Stimulated activated CD4-positive, alpha-beta T cell treated with anti-CD3 and anti-CD28 coated beads, Interleukin-4, amount 100 ng/mL, for 4 hours (primary cell): ENCODE results near the gene SPOCK3.
"Not testable (repeated sequence)": the region's sequence is repeated elsewhere in the genome, so short reads cannot be mapped to it uniquely, and the experiment has no call there.

Experiments used
- DNase-seq, 2 experiments: peaks; one replicate each; pipeline ENCODE4 v3.0.0-alpha.2; 2020

Gene SPOCK3

DNA sequence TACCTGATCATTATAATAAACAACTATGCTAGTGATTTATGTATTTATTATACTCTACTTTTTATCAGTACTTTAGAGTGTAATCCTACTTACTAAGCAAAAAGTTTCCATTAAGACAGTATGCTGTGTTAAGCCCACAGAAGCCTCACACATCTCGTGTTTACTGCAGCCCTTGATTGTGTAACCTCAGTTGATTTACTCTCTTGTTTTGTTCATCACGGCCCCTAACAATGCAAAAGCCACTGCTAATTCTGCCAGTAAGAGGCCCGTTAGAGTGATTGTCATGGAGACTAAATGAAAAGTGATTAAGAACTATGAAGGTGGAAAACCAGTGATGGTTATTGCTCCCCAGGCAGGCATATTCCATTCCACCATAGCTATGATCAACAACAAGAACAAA lies 436.2 kb downstream of the SPOCK3 start:
- no peak for DNase-seq

DNA sequence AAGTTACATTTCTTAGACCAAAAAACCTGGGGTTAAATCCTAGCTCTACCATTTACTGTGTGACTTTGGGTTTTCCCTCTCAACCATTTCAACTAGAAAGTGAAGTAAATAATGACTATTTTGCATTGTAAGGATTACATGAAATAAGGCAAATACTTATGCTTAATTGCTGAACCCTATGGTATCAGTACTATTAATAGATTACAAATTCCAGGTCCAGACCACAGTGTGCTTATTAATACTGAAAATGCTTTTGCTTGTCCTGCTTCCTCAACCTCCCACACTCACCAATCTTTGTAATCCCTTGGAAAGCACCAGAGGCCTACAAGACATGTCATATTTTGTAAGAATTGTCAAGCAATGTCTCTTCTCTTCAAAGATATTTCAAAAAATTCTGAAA lies 456.5 kb downstream of the SPOCK3 start:
- no peak for DNase-seq

DNA sequence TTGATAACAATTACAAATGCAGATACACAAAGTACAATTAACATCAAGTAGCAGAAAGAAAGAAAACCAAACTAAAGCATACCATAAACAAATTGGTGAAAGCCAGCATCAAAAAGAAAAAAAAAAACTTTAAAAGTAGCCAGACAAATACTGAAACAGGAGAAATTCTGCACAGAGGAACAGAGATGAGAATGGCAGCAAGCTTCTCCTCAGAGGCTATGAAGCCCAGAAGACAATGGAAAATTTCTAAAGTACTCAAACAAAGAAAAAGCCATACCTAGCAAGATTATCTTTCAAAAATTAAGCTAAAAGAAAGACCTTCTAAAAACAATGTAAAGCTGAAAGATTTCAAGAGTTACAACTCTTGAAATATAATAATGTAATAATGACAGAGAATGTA lies 471.3 kb downstream of the SPOCK3 start:
- DNase-seq = no peak

DNA sequence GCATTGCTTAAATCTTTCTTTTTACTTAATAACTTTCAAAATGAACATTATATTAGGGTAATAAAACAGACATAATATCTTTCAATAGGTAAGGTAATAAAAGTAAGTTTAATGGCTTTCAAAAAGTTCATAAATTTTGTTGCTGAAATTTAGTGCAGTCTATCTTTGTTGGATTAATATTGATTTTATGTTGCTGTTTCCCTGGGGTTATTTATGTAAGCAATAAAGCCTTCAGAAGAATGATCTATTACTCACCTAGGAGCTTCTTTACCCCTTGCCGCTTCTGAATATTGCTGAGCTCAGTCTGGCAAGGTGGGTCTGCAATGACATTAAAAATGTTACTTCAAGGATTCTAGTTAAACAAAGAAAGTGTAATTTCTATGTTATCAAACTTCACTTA lies 492.6 kb downstream of the SPOCK3 start:
- no peak for DNase-seq

DNA sequence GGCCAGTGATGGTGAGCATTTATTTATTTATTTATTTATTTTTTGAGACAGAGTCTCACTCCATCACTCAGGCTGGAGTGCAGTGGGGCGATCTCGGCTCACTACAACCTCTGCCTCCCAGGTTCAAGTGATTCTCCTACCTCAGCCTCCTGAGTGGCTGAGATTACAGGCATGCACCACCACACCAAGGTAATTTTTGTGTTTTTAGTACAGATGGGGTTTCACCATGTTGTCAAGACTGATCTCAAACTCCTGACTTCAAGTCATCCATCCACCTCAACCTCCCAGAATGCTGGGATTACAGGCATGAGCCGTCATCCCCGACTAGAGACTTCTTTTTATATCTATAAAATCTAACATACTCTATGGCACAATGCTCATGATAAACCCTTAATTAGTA lies 495.1 kb downstream of the SPOCK3 start:
- DNase-seq = not testable (repeated sequence)

DNA sequence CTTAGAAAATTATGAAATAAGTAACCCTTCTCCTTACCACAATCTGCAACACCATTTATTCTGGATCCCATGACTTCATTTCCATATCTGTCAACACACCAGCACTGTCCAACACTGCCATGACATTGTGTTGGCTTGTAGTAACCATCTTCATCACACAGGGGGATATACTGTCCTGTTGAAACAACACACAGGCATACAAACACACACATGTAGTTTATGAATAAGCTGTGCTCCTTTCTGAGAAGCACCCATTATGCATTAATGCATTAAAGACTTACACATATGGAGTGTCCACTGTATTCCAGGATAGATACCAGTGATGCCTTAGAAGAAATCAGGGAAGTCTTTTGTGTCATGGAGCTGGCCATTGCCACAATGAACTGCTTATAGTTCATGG lies 496.9 kb downstream of the SPOCK3 start:
- DNase-seq = no peak

DNA sequence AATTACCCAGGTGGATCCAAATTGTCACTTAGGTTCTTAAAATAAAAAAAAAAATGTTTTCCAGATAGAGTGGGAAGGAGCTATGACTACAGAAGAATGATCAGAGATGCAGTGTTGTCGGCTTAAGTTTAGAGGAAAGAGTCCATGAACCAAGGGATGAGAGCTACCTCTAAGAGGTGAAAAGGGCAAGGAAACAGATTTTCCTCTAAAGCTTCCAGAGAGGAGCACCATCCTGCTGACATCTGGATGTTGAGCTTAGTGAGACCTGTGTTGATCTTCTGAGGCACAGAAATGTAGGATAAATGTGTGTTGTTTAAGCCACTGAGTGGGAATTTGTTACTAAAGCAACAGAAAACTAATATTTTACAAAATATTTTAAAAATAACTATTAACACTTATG lies 498.7 kb downstream of the SPOCK3 start:
- DNase-seq = no peak

DNA sequence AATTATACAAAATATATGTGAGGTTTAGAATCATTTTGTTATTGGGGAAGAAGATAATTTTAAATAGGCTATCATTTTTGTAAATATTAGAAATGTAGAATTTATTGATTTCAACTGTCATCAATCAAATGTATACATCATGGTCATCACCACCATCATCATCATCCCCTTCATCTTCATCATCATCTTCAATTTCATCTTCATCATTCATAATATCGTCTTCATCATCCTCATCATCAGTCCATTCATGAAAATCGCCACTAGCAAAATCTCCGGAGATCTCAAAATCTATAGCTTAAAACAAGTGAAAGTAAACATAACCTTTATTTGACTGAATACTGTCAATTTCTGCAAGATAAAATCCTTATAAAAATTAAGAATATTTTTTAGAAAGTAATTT lies 499.5 kb downstream of the SPOCK3 start:
- DNase-seq = no peak

DNA sequence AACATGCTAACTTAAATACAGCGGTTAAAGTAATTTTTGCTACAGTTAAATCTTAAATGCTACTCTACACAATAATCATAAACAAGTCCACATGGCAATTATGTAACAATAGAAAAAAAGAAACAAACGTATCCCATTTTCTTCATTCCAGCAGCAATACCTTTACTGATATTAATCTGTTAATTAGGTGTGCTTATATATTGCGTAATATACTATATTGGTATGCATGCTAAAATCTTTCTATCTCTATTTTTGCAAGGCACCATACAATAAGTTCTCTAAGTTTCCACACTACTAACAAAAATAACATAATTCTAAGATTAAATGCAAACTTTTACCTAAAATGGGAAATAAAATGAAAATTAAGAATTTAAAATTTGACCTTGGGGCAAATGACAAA lies 500.6 kb downstream of the SPOCK3 start:
- no peak for DNase-seq

DNA sequence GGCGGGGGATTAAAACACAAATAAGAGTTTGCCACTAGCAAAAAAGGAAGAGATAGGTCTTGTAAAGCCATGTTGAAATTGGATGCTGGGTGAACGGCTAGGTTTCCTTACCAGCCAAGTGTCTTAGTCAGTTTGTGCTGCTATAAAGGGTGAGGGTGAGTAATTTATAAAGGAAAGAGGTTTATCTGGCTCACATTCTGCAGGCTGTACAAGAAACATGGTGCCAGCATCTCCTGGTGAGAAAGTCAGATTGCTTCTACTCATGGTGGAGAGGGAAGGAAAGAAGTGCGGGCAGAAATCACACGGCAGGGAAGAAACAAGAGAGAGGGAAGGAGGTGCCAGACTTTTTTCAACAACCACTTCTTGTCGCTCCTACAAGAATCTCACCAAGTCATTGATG lies 507.5 kb downstream of the SPOCK3 start:
- DNase-seq = no peak

DNA sequence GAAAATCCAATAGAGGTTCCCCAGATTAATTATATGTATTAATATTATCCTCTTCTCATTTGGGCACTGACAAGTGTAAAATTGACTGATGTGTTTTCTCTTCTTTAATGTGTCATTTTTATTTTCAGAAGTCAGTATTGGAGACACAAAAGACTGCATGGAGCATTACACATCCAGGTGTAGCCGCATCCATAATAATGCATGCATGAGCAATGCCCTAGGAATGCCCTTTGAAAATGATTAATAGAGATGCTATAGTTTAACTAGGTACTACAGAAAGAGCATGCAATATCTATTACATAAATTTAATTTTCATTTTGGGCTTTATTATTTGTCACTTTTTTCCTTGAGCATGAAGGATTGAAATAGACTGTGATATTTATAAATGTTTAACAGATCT lies 509.9 kb downstream of the SPOCK3 start:
- no peak for DNase-seq

DNA sequence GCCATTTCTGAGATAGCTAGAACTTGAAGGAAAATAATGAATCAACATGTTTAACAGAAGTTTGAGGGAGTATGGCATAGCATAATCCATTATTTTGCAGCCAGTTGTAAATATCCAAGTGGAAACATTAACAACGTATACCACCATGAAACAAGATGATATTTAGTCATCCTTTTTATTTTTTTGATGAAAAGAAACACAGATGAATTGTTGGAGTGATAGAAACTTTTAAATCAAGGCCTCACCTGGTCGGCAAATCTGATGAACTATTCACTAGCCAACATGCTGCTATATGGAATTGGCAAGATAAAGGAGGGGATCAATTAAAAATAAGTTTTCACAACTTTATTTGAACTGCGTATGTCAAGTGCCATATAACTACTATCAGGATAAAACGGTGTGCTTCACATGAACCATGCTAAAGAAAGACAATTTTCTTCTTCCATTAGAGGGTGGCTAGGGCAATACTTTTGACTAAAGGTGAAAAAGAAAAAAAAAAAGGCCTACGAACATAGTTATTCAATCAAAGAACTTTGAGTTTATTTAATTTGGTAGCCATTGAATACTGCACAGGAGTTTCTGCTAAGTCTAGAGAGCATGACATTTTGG lies 510.7 kb downstream of the SPOCK3 start:
- no peak for DNase-seq

DNA sequence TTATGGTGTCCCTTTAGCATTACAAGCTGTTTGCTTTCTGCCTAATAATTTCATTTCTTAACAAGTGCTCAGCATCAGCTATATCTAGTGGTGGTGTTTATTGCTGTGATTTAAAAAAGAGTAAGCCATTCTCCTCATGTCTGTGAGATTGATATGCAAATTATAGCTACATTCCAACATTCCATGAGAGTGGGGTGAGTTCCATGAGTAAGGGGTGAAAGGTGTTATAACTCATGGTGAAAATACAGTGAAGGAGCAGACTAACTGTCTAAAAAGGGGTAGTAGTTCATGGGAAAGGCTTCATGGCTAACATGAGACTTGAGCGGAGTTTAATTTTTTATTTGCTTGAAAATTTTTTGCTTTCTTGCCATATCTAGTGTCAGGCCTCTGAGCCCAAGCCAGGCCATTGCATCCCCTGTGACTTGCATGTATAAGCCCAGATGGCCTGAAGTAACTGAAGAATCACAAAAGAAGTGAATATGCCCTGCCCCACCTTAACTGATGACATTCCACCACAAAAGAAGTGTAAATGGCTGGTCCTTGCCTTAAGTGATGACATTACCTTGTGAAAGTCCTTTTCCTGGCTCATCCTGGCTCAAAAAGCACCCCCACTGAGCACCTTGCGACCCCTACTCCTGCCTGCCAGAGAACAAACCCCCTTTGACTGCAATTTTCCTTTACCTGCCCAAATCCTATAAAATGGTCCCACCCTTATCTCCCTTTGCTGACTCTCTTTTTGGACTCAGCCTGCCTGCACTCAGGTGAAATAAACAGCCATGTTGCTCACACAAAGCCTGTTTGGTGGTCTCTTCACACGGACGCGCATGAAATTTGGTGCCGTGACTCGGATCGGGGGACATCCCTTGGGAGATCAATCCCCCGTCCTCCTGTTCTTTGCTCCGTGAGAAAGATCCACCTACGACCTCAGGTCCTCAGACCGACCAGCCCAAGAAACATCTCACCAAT lies 518.3 kb downstream of the SPOCK3 start:
- not testable (repeated sequence) for DNase-seq

DNA sequence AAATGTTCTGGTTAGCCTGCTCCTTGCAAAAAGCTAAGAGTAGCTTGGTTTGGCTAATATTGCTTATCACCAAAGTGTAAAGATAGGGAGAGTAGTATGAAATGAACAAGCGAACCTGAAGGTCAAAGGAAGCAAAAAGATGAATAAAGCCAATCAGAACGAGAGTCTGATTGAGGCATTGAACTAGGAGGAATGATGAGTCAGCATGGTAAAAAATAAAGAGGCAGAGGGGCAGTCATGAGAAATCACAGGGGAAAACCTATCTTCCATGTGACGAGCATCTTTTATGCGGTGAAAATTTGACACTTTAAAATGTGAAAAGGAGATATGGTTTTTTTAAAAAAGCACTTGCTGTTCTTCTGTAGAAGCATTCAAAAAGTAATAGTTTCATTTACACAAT lies 533.7 kb downstream of the SPOCK3 start:
- no peak for DNase-seq

DNA sequence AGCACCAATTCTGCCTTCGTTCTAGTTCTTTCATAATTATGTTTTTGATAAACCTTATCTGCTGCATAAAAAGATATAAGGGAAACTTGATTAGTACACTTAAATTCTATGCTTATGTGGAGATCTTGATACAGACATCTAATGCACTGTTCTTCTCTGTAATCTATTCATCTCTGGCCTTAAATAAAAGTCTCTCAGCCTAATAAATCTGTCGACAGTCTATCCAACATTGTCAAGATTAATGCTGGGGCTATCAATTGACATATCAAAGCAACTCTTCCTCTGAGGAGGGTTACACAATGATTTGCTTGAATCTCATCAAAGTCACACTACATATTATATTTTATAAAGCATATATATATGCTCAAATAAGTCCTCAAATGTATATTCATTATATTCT lies 545.5 kb downstream of the SPOCK3 start:
- DNase-seq = no peak

DNA sequence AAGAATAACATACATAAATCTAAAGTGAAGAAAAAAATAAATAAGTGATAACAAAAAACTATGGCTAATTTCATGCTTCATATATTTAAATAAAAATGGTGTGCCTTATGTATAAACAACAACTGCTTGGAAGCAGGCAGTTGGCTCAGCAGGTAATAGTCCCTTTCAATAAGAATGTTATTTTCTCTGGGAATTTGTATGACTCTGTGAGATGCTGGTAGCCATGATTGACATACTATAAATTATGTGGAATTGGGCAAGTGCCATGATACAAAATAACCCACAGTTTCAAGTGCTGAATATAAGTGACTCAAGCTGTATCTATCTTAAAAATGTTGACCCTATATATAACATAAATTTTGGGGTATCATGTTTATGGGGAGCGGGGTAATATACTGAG lies 546.5 kb downstream of the SPOCK3 start:
- DNase-seq = no peak
